IgD-negative memory B cell (primary cell): ENCODE results near the gene GHRH. TPM values are rescaled to one million over a fixed set of nuclear protein-coding genes. Genes with fewer than 3 reads are reported as not detected.

Experiments used
- H3K27ac Mint-ChIP-seq, 3 donors: one replicate each; pipeline ENCODE4 v1.8.0; 2020 to 2022; ENCODE audit warnings: mild to moderate bottlenecking in 3 of 3, mixed read lengths in 3 of 3, moderate library complexity in 1 of 3
- H3K27me3 Mint-ChIP-seq: one replicate; pipeline ENCODE4 v1.8.0; 2021; ENCODE audit warnings: mixed read lengths
- H3K36me3 Mint-ChIP-seq: one replicate; pipeline ENCODE4 v1.8.0; 2020; ENCODE audit warnings: mild to moderate bottlenecking, mixed read lengths
- H3K4me1 Mint-ChIP-seq, 3 donors: one replicate each; pipeline ENCODE4 v1.8.0; 2020 to 2022; ENCODE audit warnings: mixed read lengths in 3 of 3, mild to moderate bottlenecking in 1 of 3
- H3K4me3 Mint-ChIP-seq, 4 donors: one replicate each; pipeline ENCODE4 v1.8.0; 2020 to 2022; ENCODE audit warnings: mild to moderate bottlenecking in 4 of 4, mixed read lengths in 4 of 4, moderate library complexity in 3 of 4
- H3K9me3 Mint-ChIP-seq, 3 donors: one replicate each; pipeline ENCODE4 v1.8.0; 2020 to 2021; ENCODE audit warnings: mixed read lengths in 3 of 3, mild to moderate bottlenecking in 1 of 3
- polyA plus RNA-seq: library from polyadenylated mRNA; unstranded; fragments of 300-500 nt; fragmentation: Illumina TruSeq; gene quantifications from one replicate; pipeline ENCODE4 v1.2.3, GENCODE V29; 2021

GHRH gene
- polyA plus RNA-seq, 1 donor from 2014 or later, result not detected

DNA sequence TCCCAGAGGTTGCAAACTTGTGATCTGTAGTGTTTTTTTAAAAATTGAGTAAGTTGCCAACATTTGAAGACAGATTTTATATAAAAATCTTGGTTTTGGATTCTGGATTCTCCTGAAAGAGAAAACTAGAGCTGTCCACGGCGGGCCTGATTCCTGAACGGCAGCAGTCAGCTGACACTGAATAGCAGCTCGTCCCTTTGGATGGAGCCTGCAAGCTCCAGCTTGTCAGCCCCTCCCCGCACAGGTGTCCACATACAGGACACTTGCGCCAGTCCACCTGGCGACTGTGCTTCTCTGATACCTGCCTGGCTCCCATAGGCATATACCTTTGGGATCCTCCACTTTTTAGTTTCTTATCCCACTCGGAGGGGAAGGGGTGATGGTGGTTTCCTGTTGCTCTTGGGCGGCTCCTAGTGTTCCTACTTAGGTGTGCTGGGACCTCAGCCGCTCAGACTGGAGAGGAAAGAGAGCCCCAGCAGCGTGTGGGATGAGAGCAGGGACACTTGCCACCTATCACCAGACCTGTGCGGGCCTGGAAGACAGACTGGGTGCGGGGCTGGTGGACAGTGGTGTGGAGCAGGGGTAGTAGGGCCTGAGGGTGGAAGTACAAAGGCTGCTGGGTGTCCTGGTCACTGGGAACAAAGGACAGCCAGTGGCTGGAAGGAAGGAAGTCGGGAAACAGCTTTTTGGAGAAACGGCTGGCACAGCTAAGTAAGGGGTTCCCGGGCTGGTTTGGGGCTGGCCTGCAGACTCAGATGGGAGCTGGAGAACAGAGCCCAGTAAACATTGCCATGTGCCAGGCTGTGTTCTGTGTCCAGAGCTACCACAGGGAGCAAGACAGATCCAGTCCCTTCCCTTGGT, 18.3 kb downstream of the GHRH start:
- H3K4me1 Mint-ChIP-seq, result no peaks in the 10 kb centered on the region
- H3K9me3 Mint-ChIP-seq, result no peaks in the 10 kb centered on the region
- H3K27ac Mint-ChIP-seq, result peak overlapping the region in 1 of 3 donors; percentile 78
- H3K27me3 Mint-ChIP-seq, result no peaks in the 10 kb centered on the region
- peaks cover 7% of the 10 kb centered on the region for H3K36me3 Mint-ChIP-seq
- peak overlapping the region in 1 of 4 donors; percentile 17 for H3K4me3 Mint-ChIP-seq

DNA sequence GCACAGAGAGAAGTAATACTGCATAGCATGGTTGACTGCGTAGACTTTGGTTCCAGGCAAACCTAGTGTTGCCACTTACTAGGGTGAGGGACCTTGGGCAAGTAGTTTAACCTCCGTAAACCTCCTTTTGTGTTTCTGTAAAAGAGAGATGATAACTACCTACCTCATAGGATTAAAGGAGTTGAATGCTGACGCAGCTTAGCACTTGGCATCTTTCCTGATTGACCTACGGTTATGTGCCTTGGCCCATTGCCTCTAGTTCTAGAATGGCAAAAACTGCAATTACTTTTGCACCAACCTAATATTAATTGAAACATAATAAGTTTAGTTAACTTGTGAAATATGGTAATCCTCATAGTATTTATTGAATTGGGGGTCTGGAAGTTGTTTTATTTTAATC, 19.1 kb downstream of the GHRH start:
- H3K27ac Mint-ChIP-seq, result peak overlapping the region in 1 of 3 donors; percentile 78
- H3K27me3 Mint-ChIP-seq, result no peaks in the 10 kb centered on the region
- no peak overlapping the region for H3K4me3 Mint-ChIP-seq
- no peaks in the 10 kb centered on the region for H3K9me3 Mint-ChIP-seq
- peaks cover 7% of the 10 kb centered on the region for H3K36me3 Mint-ChIP-seq
- H3K4me1 Mint-ChIP-seq, result no peaks in the 10 kb centered on the region

DNA sequence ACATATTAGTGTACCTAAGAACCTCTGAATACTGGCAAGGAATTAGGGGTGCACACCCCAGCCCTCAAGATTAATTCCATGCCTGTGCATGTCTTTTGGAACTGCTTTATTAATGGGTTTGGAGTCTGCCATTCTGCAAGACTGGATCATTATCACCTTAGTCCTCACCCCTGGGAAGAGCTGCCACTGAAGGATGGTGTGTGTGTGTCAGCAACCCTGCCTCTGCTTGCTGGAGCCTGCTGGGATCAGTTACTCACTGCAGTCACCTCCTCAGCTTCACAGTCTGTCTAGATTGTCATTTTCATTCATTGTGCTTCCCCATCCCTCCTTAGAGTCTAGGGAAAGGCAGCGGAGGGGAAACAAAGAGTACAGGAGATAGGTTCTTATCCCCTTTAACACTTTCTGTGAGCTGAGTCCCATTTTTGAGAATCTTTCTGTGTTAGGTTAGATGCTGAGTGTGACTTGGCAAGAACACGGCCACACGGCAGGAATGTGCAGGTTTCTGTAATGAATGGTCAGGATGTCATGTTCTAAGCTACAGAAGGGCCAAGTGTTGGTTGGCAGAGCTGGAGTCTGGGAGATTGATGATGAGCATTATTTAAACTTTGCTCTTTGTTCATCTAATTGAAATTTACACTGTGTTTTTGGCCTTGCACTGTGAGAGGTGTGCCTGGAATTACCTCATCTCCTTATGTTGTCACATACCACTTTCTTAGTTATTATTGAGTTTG, 21.1 kb downstream of the GHRH start:
- peak overlapping the region in 1 of 3 donors; percentile 39 for H3K27ac Mint-ChIP-seq
- no peaks in the 10 kb centered on the region for H3K27me3 Mint-ChIP-seq
- peaks cover 9% of the 10 kb centered on the region for H3K36me3 Mint-ChIP-seq
- H3K9me3 Mint-ChIP-seq, result no peaks in the 10 kb centered on the region
- no peak overlapping the region for H3K4me3 Mint-ChIP-seq
- H3K4me1 Mint-ChIP-seq, result no peaks in the 10 kb centered on the region

DNA sequence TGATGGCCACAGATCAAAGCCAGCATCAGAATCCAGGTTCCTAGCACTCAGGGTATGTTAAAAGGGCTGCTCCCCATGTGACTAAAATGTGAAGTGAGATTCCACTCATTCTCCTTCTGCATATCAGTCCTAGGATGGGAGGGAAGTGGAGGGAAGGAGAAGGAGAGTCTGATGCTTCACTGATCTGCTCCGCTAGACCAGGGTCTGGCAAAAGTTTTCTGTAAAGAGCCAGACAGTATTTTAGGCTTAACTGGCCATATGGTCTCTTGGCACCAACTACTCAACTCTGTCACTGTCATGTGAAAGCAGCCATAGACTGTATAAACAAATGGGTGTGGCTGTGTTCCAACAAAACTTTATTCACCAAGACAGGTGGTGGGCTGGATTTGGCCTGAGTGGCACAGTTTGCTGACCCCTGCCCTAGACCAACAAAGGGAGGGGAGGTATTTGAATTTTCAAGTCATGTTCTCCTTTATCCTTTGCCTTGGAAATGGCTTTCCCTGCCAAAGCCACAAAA, 22.6 kb downstream of the GHRH start:
- H3K4me1 Mint-ChIP-seq, result no peaks in the 10 kb centered on the region
- no peaks in the 10 kb centered on the region for H3K9me3 Mint-ChIP-seq
- H3K4me3 Mint-ChIP-seq, result no peak overlapping the region
- H3K27me3 Mint-ChIP-seq, result no peaks in the 10 kb centered on the region
- H3K36me3 Mint-ChIP-seq, result peaks cover 9% of the 10 kb centered on the region
- H3K27ac Mint-ChIP-seq, result peak overlapping the region in 2 of 3 donors; percentile 16 to 39

DNA sequence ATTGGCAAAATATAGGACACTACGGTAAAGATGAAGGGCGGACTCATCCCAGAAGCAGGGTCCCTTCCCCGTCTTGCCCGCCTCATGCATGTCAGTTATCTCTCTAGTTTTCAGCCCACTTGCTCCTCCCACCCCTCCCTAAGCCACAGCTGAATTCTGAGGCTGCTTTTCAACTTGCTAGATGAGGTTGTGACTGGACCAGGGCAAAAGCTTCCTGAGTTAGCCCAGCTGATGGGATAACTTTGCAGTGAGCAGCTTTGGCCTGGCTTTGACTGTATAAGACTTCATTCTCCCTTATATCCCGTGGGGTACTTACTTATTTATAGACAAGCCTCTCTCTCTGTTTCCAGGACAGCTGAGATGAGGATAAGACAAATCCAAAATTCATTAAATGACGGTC, 23.2 kb downstream of the GHRH start:
- no peaks in the 10 kb centered on the region for H3K27me3 Mint-ChIP-seq
- peaks cover 9% of the 10 kb centered on the region for H3K36me3 Mint-ChIP-seq
- peak overlapping the region in 1 of 3 donors; percentile 16 for H3K27ac Mint-ChIP-seq
- peak overlapping the region in 1 of 4 donors; percentile 23 for H3K4me3 Mint-ChIP-seq
- no peaks in the 10 kb centered on the region for H3K4me1 Mint-ChIP-seq
- H3K9me3 Mint-ChIP-seq, result no peaks in the 10 kb centered on the region

DNA sequence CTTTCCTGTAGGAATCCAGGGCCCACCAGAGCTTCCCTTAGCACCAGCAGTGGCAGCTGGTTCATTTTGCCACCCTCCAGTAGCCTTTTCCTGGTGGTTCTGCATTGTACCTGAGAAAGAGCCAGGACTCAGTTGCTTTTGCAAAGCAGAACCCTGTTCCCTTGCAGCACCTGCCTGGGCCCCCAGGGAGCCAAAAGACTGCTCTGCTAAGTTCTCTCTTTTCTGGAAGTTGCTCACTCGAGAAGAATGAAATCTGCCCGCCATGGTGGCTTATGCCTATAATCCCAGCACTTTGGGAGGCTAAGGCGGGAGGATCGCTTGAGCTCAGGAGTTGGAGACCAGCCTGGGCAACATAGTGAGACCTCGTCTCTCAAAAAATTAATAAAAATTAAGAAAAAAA, 24.0 kb downstream of the GHRH start:
- Mint-ChIP-seq H3K36me3 (peaks cover 9% of the 10 kb centered on the region), H3K4me1 (no peaks in the 10 kb centered on the region), H3K27me3 (no peaks in the 10 kb centered on the region), H3K9me3 (no peaks in the 10 kb centered on the region), H3K4me3 (no peak overlapping the region), H3K27ac (no peak overlapping the region)

DNA sequence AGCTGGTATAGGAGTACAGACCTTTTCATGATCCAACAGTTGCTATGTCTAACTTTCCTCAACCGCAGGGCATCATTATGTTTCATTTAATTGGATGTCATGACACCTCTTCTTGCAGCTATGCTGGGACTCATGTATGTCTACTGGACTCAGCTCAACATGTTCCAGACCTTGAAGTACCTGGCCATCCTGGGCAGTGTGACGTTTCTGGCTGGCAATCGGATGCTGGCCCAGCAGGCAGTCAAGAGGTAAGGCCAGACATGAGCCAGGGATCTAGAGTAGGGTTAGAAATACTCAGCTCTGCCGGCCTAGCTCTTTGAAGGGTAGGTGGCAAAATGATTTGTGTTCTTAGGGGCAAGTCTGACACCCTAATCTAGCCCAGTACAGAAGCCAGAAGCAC, 25.2 kb downstream of the GHRH start:
- peaks cover 9% of the 10 kb centered on the region for H3K36me3 Mint-ChIP-seq
- H3K9me3 Mint-ChIP-seq, result no peaks in the 10 kb centered on the region
- no peaks in the 10 kb centered on the region for H3K4me1 Mint-ChIP-seq
- H3K27ac Mint-ChIP-seq, result peak overlapping the region in 1 of 3 donors; percentile 94
- no peaks in the 10 kb centered on the region for H3K27me3 Mint-ChIP-seq
- H3K4me3 Mint-ChIP-seq, result no peak overlapping the region

DNA sequence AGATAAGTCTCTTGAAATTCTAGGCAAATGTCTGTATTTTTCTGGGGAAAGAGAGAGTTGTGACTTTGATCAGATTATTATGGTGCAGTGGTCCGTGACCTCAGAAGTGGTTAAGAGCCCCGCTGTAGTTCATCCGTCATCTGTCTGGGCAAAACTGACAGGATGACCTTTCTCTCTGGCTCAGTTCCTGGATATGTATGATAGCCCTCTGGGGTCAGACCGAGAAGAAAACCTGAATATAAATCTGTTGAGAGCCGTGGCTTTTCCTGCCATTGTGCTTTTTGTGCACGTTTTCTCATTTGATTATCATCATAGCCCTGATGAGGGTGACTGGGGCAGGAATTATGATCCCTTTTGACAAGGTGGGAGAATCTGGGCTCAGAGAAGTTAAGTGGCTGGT, 26.5 kb downstream of the GHRH start:
- H3K36me3 Mint-ChIP-seq, result peaks cover 5% of the 10 kb centered on the region
- no peak overlapping the region for H3K4me3 Mint-ChIP-seq
- no peaks in the 10 kb centered on the region for H3K27me3 Mint-ChIP-seq
- H3K4me1 Mint-ChIP-seq, result no peaks in the 10 kb centered on the region
- no peaks in the 10 kb centered on the region for H3K9me3 Mint-ChIP-seq
- no peak overlapping the region for H3K27ac Mint-ChIP-seq

DNA sequence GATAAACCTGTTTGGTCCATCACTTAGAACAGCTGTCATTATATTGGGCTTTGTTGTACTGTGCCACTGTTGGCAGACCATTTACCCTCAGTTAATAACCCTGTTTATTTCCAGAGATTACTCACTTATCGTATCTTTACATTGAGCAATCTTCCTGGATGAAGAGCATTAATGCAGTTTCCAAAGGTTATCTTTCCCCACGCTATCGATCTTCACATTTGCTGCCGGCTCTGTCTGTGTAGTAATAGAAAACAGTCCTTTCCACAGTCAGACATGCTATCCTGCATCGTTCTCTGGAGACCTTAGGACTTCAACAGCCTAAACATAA, 27.4 kb downstream of the GHRH start:
- H3K9me3 Mint-ChIP-seq, result no peaks in the 10 kb centered on the region
- H3K36me3 Mint-ChIP-seq, result peaks cover 7% of the 10 kb centered on the region
- no peaks in the 10 kb centered on the region for H3K4me1 Mint-ChIP-seq
- no peaks in the 10 kb centered on the region for H3K27me3 Mint-ChIP-seq
- no peak overlapping the region for H3K27ac Mint-ChIP-seq
- H3K4me3 Mint-ChIP-seq, result no peak overlapping the region

DNA sequence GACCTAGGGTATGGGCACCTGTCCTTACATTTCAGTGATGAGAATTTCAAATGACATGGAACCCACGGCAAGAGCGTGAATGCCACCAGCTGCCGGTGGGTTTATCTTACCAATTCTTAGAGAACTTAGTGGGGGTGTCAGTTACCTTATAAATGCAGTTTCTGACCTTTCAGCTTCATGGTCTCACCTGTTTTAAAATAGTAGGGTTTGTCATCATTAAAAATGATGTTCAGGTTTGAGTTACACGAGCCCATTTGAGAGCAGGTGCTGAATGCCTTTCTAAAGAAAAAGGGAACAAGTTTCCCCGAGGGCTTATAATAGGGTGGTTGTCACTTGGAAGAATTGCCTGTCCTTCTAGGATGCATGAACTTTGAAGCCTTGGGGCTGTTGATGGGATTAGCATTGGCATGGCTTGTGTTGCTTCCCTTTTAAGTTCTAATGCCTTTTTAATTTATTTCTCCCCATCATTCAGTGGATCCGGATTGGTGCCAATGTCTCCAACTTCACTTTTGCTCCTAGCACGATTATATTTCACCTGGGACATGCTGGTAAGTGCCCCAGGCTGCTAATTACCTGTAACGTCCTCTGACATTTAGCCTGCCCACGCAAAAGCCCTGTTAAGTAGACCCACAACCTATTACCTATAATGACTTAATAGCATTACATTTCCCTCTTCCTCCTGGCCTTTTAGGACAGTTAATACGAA, 27.9 kb downstream of the GHRH start:
- Mint-ChIP-seq H3K27ac (no peak overlapping the region), H3K27me3 (no peaks in the 10 kb centered on the region), H3K4me1 (no peaks in the 10 kb centered on the region), H3K36me3 (peaks cover 7% of the 10 kb centered on the region), H3K4me3 (no peak overlapping the region), H3K9me3 (no peaks in the 10 kb centered on the region)

DNA sequence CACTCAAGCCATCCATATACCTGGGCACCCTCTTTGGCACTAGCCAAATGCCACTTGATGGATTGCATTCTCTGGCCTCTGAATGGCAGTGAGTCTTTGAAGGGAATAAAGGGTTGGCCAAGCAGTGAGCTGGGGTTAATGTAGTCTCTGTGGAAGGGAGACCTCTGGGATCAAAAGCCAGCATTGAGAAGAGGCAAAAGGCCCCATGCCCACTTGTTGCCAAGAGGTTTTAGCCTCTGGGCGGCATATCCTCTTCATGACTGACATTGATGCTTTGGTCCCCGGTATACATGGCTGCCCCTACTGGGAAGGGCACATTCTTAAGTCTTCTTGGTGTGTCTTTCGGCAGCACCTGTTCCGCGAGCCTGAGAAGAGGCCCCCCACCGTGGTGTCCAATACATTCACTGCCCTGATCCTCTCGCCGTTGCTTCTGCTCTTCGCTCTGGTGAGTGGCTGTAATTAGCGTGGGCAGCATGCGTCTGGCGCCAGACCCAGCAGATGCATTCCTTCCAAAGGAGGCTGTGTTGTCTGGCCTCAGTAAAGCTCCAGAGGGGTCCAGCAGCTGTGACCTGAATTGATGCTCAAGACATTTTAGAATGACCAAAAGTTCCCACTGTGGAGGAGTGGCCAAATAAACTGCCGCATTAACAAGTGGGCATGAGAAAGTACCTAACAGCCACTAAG, 29.5 kb downstream of the GHRH start:
- Mint-ChIP-seq H3K4me3 (no peak overlapping the region), H3K27me3 (no peaks in the 10 kb centered on the region), H3K9me3 (no peaks in the 10 kb centered on the region), H3K36me3 (peaks cover 7% of the 10 kb centered on the region), H3K27ac (no peak overlapping the region), H3K4me1 (no peaks in the 10 kb centered on the region)

DNA sequence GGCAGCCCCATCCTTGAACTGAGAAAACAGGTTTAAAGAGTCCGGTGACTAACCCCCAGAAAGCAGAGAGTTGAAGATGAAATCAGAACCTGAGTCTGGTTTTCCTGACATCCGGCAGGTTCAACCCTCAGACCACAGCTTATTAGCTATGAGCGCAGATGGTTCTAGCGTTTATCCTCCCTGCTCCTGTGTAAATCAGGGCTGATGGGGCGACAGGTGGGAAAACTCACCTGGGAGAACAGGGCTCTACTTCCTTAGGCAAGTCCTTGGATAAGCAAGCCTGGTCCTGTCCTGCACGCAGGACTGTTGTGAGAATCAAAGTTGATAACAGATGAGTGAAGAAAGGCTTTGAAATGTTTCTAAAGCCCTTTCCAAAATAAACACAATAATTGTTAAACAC, 31.4 kb downstream of the GHRH start:
- Mint-ChIP-seq H3K27me3 (no peaks in the 10 kb centered on the region), H3K9me3 (no peaks in the 10 kb centered on the region), H3K27ac (no peak overlapping the region), H3K4me3 (no peak overlapping the region), H3K36me3 (peaks cover 5% of the 10 kb centered on the region), H3K4me1 (no peaks in the 10 kb centered on the region)

DNA sequence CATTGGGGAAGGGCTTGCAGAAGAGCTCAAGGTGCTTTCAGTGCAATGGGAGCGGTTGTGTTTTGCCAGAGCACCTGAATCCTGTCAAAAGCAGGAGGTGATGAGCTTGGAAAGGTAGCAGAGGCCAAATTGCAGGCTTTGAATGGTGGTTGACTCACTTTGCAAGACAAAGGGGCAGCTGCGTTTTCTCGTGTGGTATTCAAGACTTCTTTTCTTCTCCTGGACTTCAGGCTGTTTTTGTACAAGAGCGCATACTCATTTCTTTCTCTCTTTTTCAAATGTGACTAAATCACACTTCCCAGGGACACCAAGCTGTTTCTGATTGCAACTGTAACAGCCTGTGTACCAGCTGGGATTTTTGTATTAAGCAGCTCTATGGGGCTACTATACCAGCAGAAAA, 32.3 kb downstream of the GHRH start:
- Mint-ChIP-seq H3K9me3 (no peaks in the 10 kb centered on the region), H3K36me3 (peaks cover 5% of the 10 kb centered on the region), H3K27ac (no peak overlapping the region)

DNA sequence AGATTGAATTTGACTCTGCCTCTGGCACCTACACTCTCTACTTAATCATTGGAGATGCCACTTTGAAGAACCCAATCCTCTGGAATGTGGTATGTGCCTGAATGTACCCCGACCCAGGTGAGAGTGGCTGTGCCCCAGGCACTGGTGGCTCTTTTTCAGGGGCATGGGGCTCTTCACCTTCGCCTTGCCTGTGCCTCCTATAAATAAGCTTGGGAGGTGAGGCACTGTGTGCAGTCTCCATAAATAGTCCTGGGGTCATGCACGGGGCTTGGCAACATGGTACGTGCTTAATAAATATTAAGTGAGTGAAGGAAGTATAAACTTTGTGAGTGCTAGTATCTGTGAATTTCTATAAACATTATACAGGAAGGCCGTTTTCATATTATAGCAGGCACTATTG, 33.0 kb downstream of the GHRH start:
- Mint-ChIP-seq H3K36me3 (peaks cover 5% of the 10 kb centered on the region), H3K4me3 (no peak overlapping the region), H3K27me3 (no peaks in the 10 kb centered on the region), H3K9me3 (no peaks in the 10 kb centered on the region), H3K27ac (no peak overlapping the region), H3K4me1 (no peaks in the 10 kb centered on the region)

More for the DNA sequence above, 32.3 kb downstream of the GHRH start:
- Mint-ChIP-seq H3K4me1 (no peaks in the 10 kb centered on the region), H3K4me3 (no peak overlapping the region), H3K27me3 (no peaks in the 10 kb centered on the region)

DNA sequence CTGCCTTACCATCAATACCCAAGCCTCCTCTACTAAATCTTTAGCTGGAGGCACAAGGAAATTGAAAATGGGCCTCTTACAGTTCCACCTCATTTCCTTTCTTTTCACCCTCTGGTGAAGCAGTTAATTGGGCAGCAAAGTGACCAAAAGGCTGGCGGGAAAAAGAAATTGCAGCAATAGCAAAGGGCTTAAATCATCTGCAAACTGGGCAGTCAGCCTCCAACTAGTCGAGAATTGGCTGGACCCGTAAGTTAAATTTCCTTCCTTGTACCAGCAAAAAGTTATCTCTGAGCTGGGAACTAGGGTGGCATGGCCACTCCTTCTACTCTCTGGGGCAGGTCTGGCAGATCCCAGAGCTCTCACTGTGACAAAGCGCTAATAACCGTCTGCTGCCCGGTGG, 33.5 kb downstream of the GHRH start:
- H3K4me3 Mint-ChIP-seq, result no peak overlapping the region
- H3K4me1 Mint-ChIP-seq, result no peaks in the 10 kb centered on the region
- no peaks in the 10 kb centered on the region for H3K27me3 Mint-ChIP-seq
- H3K27ac Mint-ChIP-seq, result no peak overlapping the region
- peaks cover 5% of the 10 kb centered on the region for H3K36me3 Mint-ChIP-seq
- no peaks in the 10 kb centered on the region for H3K9me3 Mint-ChIP-seq
